ENCODE measurements around the gene HDGFL2. TPM values are rescaled to one million over a fixed set of nuclear protein-coding genes. Genes with fewer than 3 reads are reported as not detected.

HDGFL2 gene
- total and polyA plus RNA-seq, 10 of the 15 experiments (the other 5 are each of a cell fraction or from before 2014, with no cell fraction given) = 0.16 to 56.9 (median 25.3) TPM

GRCh38 chr19:4452230-4452990, 19.7 kb upstream of the HDGFL2 start:
- no peak for FAIRE-seq
- BruUV-seq (replicated peaks) = no TSS peak
- no peaks in the 10 kb centered on the region for H3K4me1 ChIP-seq (ENCODE audit: control insufficient read depth, insufficient read depth, low read length)
- WGBS (ENCODE audit: insufficient coverage, insufficient replicate concordance, low lambda C conversion rate, missing lambda C conversion rate) = 88% methylated on average over 24 of the region's 24 CpGs
- H4K20me1 ChIP-seq (ENCODE audit: control insufficient read depth, insufficient read depth) = no peaks in the 10 kb centered on the region
- no peak overlapping the region for H3K4me2 ChIP-seq (ENCODE audit: control insufficient read depth, insufficient read depth)
- H3K9me3 ChIP-seq (replicated peaks; ENCODE audit: control insufficient read depth, insufficient read depth, low read length) = no peaks in the 10 kb centered on the region
- RAD21 ChIA-PET (ENCODE audit: unreplicated experiment) = no interaction called here
- no peak overlapping the region for H3K27ac ChIP-seq (ENCODE audit: control insufficient read depth, insufficient read depth)
- CTCF ChIA-PET = interaction anchor here (0.6 kb wide), 1 partner anchor 108 kb away, joined by 3 read pairs; no protein-coding TSS in a partner anchor
- no peaks in the 10 kb centered on the region for H3K27me3 ChIP-seq (replicated peaks in 1 of 2; ENCODE audit: control insufficient read depth in 2 of 2, insufficient read depth in 2 of 2, low read length in 1 of 2)
- no peak for DNase-seq (ENCODE audit: low read depth, low spot score)
- H2AFZ ChIP-seq (ENCODE audit: control insufficient read depth, low read depth, low read length) = no peak overlapping the region
- ATAC-seq = no peak
- peaks cover 5% of the 10 kb centered on the region for H3K79me2 ChIP-seq (ENCODE audit: control insufficient read depth, insufficient read depth, low read length)
- TF ChIP-seq POLR2AphosphoS5 (IDR thresholded peaks at IDR 0.05; ENCODE audit: low read length) (peak; percentile 36; the same call in 1 of the 2 replicates), IRF4 (IDR thresholded peaks at IDR 0.05; ENCODE audit: low read depth, low read length) (no peak), ZBTB40 (IDR thresholded peaks at IDR 0.05; ENCODE audit: borderline replicate concordance) (no peak), JUND (IDR thresholded peaks at IDR 0.05; ENCODE audit: low read depth, low read length) (no peak), ATF7 (IDR thresholded peaks at IDR 0.05; ENCODE audit: low read depth) (no peak), POLR2A (IDR thresholded peaks at IDR 0.05; ENCODE audit: low read depth, low read length) (peak; percentile 49; the same call in 1 of the 2 replicates), ZNF274 (IDR thresholded peaks at IDR 0.05; ENCODE audit: insufficient read depth, insufficient read length) (no peak)
- SMC1A ChIA-PET (ENCODE audit: uncharacterized antibody, unreplicated experiment) = no interaction called here
- H3K4me3 ChIP-seq = no peak overlapping the region
- in situ Hi-C loops (cut with MboI) = no loop called here
- intact Hi-C loops (cut with micrococcal nuclease; ENCODE audit: unreplicated experiment) = no loop called here
- H3K9ac ChIP-seq (ENCODE audit: control insufficient read depth, insufficient read depth, low read length) = no peak overlapping the region
- peaks cover 3 to 15% of the 10 kb centered on the region in 2 experiments for H3K36me3 ChIP-seq (ENCODE audit: control insufficient read depth in 2 of 2, insufficient read depth in 2 of 2, low read length in 1 of 2)
- POLR2A ChIA-PET = no interaction called here

All from GM12878 (cell line).